HG03558 (cell line): ENCODE measurements around the gene CCDC88C.

ENCODE experiments used
- ATAC-seq: cut with Tn5 transposase; IDR thresholded peaks from one replicate; pipeline ENCODE4 v1.9.1; 2021; ENCODE audit warnings: moderate number of reproducible peaks; ENCODE audit not compliant: unreplicated experiment; ENCODE audit errors: extremely low read depth

The CCDC88C gene

DNA sequence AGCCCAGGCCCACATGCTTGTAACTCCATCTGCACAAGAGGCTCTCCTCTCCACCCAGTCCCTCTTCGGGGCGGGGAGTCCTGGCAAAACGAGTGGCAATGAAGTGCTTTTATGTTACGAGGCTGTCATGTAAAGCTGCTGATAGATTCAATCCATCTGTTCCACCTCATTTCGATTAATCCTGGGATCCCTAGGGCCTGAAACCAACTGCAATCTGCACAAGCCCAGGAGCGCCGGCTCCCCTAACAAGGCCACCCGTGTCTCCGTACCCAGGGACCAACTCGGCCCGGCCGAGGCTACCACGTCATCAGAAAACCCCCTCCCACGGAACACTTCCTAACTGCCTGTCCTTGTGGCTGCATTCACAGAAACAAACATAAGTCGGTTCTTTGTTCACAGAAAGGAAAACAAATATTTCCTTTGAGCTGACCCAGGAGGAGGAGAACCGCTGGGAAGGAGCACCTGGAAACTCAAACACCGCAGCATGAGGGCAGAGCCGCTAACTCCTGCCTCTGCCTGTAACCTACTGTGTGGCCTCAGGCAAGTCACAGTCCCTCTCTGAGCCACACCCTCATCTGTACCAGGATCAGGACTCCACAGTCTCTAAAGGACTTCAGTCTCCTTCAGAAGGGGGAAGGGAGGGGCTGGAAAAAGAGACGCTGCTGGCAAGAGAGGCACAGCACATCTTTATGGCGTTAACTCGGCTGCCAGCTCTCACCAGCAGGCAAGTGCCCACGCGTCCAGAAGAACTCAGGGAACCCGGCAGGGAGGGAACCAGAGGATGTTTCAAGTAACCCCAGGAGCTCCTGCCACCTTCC is 47.8 kb downstream of the CCDC88C start:
- no peak for ATAC-seq

DNA sequence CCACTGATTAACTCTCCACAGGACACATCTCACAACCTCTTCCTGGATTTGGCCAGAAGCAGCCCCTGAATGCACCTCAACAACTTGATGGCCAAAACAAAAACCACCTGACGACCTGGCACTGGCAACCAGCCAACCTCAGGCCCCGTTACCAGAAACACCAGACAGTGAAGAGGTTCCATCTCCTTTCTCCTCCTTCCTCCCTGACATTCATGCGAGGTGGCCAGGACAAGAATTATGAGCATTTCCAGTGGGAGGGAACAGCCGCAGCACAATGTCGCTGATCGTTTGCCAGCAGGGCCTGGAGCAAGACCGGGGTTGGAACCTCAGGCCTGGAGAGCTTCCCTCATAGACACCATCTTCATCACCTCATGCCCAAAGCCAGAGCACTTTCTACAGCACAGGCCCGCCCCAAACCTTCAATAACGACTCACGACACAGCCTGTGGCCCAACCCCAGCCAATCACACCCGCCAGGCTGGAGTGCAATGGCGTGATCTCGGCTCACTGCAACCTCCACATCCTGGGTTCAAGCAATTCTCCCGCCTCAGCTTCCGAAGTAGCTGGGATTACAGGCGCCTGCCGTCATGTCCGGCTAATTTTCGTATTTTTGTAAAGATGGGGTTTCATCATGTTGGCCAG is 48.7 kb downstream of the CCDC88C start:
- ATAC-seq = no peak

DNA sequence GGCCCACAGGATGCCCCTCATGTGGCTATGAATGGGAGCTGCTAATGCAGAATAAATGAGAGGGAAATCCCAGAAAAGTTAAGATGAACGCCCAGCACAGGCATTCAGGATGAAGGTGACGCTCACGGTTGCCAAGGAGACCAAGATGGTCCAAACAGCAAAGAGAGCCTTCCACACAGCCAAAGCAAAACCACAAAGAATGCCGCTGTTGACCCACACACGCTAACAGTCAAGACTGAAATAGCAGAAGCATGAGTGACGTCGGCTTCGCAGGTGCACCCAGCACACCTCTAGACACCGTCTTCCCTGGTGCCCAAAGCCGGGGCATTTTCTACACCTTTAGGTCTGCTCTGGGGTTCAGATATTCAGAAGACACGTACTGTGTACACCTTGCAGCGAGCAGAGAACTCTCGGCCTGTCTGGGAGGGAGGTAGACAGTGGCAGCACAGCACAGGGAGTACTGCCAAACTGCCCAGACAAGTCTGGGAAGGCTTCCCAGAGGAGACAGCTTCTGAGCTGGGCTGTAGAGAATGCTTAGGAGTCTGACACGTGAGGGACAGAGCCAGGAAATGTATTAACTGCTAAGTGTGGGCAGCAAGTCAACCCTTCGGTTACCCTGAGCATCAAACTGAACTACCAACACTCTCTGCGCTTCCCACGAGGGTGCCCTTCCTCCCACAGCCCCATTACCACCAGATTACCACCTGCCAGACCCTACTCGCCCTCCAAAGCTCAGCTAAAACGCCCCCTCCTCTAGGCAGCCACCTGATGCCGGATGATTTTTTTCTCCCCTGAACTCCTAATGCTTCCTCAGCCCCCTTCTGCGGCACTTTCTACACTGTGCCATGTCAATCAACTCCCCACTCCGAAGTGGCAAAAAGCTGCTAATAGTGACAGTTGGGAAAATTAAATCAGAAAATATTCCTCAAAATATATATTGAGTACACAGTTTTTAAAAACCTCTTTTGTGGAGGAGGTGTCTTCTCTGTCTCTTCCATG is 50.1 kb downstream of the CCDC88C start:
- peak; percentile 64 for ATAC-seq

DNA sequence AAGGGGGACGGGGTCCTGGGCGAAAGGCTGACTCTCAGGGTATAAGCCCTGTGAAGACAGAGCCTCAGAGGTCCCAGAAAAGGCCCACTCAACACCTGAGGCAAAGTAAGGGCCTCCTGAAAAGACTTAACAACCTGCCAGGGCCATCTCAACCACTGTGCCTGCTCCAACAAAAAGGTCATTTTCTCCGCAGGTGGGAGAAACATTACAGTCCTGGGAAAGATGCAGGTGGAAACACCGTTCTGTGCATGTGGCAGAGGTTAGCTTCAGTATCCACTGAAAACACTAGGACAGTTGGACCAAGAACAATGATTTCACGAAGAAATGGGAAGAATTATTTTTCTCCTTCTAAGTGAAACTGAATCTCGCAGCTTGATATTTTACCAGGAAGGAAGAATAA is 50.9 kb downstream of the CCDC88C start:
- ATAC-seq = no peak

DNA sequence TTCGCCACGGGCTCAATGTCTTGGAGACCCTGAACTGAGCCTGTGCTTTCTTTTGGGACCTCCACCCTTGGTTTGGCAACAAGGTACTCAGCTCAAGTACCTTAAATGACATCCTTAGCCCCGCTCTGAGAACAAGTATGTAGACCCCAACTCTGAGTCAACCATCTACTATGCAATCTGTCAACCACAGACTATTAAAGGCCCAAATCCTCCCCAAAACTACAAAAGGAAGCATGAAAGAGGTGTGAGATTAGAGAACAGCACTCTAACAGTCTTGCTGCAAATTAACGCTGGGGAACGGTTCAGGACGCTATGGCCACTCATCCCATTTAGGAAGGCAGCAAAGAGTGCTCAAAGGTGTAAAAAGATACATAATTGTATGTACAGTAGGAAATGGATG is 52.1 kb downstream of the CCDC88C start:
- ATAC-seq = no peak

DNA sequence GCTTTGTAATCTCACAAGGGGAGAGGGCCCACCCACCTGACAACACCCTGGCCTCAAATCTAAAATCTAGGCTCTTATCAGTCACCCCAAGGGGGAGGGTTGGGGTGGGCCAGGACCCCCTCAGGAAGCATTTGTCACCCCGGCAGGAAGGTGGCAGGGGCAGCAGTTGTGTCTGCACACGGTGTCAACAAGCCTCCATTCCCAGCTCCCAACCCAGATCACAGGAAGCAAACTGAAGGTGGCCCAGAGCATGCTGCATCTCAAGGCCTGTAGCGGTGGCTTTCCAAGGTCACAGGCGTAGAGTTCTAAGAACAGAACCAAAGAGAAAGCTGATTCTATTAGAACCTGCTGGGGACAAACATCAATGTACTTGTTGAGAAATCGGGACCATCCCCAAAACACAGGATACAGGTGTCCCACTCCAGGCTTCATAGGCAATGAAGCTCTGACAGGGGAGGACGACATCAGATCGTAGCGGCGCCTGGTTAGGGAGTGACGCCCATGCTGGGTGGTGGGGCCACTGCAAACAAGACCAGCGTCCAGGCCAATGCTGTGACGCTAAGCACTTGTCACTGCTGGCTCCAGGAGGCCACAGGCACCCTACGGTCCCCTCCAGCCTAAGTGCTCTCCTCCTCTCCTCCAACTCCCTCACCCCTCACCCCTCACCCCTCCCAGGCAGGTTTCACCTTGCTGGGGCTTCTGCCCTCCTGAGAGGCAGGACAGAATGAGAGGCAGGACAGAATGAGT is 52.9 kb downstream of the CCDC88C start:
- no peak for ATAC-seq

DNA sequence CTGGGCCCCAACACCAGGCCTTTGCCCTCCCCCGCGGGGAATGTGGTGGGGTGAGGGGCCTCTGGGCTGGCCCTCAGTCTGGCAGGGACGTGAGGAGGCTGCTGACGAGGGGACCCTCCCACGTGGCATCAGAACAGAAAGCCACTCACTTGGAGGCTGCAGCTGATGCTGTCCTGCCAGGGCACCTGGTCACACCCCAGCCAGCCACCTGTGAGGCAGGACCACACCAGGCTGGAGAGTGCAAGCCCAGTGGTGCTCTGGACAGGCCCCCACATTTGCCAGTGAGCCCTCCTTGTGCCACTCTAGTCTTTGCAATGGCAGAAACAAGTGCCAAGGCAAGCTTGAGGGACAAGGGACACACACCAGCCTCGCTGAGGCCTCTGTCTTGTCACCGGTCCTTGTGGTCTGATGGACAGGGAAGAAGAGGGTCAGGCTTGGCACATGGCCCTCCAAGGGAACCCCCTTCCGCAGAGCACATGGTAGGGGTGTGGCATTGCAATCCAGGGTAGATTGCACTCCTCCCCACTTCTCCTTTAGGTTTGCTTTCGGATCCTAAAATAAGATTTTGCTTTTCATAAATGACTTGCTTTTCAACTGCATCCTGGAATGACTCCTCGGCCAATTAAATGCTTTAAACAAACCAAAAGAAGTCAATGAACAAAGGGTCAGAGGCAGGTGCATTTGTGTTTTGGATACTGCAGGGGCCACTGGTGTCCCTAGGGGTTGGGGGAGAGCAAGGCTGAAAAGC is 53.7 kb downstream of the CCDC88C start:
- ATAC-seq = peak; percentile 34

DNA sequence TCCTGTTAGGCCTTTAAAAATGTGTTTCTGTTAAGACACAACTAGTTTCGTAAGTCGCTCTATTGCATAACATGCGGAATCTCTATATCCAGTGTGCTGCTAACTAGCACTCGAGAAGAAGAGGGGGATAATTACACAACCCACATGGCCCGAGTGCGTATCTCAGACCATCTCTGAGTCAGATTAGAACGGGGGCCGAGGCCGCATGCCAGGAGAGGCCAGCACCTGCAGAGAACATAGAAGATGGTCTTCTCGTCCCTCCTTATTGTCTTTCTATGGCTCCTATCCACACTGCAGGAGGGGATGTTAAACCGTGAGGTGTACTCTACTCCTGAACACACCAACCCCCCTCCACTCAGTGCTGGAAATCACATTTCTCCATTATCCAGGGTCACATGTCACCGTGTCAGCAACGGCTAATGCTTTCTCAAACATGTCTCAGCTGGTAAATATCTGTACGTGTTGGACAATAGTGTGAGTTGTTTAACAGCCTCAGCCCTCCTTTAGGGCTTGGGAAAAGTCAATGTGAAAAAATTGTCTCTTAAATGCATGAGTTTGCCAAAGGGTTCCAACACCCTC is 56.3 kb downstream of the CCDC88C start:
- ATAC-seq = no peak

DNA sequence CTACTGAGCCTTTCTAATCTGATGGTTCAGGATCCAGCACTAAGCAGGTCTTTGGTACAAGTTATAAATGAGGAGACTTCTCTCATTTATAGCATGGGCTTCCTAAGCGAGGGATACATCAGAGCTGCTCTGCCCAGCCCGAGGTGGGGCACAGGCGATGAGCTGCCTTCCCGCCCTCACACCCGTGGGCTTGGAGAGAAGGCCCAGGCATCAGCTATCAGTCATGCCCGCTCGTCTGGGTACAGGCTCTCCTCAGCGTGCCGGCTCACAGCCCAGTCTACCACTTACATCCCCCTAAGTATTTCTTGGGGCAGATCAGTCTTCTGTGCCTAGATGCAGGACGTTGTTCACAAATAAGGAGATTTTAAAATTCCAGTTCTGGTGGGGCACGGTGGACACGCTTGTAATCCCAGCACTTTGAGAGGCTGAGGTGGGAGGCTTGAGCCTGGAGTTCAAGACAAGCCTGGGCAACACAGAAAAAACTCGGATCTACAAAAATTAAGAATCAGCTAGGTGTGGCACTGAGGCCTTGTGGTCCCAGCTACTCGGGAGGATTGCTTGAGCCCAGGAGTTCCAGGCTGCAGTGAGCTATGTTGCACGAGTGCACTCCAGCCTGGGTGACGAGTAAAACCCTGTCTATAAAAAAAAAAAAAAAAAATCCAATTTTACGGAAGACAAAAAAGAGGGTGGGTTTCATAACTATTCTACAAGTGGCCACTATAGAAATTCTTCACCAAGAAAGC is 57.0 kb downstream of the CCDC88C start:
- no peak for ATAC-seq

DNA sequence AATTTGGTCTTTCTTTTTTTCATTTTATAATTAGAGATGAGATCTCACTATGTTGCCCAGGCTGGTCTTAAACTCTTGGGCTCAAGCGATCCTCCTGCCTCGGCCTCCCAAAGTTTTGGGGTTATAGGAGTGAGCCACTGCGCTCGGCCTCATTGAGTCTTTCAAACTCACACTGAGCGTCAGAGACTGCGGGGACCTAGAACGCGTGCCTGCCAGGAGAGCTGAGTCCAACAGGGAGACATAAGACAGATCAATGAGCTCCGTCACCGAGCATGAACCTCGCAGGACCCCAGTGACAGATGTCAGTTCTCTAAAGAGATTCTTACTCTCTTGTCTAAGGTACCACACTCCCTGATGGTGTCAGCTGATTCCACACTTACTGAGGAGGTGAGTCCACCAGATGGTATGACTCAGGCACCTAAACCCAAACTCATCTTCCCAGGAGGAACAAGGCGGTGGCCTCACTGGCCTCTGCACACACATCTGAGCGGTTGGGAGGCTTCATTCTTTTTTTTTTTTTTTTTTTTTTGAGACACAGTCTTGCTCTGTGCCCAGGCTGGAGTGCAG is 58.9 kb downstream of the CCDC88C start:
- ATAC-seq = no peak

DNA sequence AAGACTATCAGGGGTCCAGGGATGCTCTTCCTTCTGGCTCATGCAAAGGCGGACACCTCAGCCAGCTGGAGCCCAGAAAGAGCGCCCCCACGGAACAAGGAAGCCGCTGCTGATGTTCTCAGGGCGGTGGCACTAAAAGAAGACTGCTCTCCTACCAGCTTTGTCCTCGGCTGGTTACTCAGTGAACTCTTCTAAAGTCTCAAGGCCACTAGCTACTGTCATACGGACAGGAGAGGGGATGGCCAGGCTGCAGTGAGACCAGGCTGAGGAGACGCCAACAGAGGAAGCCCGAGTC is 59.6 kb downstream of the CCDC88C start:
- no peak for ATAC-seq

DNA sequence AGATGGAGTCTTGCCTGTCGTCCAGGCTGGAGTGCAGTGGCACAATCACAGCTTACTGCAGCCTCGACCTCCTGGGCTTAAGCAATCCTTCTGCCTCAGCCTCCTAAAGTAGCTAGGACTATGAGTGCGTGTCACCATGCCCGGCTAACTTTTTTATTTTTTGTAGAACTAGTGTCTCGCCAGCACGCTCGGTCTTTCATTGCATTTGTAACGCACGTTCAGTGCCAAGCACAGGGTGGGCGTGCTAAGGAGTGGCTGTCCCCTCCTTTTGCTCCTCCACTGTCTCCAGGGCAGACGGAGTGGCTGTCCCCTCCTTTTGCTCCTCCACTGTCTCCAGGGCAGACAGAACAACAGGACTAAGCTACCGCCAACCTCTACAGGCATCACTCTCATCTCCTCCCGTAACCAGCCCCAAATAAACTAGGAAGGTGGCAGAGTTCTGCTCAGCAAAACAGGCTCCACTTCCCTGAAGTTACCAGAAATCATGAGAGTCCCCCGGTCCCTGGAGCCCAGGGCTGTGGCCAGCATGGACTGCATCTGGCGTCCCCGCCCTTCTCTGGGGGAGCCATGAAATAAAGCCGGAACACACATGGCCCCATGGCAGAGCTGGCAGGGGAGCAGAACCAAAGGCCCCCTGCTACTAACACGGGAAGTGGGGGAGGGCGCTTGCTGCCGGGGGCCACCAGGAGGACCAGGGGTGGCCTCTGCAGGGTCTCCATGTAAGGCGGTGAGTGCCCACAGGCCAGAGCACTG is 60.2 kb downstream of the CCDC88C start:
- ATAC-seq = no peak

DNA sequence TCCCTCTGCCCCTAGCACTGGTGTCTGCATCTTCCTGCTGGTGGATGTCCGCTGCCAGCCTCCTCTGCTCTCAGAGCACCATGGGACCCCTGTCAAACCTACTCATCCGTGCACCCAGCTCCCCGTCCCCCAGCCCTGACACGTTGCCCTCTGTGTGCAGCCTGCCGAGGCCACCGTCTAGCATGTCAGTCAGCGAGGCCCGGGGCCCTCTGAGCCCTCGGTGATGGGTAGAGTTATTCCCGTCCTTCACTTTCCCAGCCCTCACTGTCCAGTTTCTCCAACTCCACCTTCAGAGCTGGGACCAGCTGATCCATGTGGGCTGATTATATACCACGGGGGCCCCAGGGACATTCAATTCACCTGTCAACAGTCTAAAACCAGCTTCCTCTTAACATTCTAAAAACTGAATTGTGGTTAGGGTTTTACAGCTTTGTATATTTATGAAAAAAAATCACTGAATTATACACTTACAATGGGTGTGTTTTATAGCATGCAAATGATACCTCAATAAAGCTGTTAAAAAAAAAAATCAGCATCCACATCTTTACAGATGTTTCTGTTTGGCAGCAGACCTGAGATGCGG is 61.3 kb downstream of the CCDC88C start:
- ATAC-seq = no peak

DNA sequence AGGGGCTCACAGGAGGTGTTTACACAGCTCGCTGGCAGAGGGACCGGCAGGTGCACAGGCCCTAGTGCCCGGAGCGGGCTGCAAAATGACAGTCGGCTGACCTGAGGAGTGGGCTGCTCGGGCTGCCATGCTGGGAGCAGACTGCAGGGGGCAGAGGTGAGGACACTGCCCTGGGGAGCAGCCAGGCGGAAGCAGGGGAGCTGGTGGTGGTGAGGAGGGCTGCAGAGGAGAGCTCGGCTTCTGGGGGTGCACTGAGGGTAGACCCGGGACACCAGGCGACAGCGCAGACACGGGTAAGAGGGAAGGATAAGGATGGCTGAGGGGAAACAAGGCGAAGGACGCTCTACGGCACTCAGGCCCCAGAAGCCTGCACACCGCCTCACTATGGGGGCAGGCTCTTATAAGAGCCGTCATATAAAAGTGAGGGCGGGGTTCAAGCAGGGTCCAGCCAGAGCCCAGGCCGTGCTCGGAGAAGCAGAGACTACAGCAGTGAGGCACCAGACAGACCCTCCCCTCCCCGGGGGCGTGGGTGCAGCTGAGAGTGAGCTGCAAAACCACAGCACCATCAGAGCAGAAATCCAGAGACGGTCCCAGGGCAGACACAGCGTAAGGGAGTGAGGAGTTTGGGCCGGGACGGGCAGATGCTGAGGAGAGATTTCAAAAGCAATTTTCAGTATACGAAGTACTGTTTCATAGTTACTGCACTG is 62.5 kb downstream of the CCDC88C start:
- no peak for ATAC-seq

DNA sequence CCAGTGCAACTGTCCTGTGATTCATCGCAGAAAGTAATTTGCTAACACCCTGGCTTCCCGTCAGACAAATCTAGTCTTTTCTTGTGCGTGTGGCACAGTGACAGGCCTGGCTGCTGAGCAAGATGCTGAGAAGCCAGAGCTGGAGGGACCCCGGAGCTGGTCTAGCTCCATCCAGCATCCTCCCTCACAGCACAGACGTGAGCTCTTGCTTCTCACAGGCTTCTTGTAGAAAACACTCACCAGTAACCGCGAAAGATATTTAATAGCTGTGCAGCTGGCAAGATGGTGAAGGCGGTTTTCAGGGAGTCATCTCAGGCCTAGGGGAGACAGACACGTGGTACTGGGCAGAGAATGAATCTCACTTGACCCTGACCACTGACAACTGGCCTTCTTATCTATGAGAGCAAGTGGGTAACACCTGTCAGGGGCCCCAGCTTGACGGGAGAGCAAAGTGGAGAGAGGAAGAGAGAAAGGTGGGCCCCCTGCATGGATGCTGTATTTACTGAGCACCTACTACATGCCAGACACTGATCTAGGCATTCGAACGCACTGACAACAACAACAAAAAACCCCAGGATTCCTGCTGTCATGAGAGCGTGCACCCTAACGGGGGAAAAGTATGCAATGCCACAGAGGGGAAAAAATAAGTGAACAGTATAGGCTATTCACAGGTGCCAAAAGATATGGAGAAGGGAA is 63.3 kb downstream of the CCDC88C start:
- ATAC-seq = no peak
